ENCODE measurements around the gene GADD45GIP1.

Gene GADD45GIP1

GRCh38 chr19:12945479-12946091 lies 11.4 kb downstream of the GADD45GIP1 start, which contains the start of gene RAD23A:
Gene RAD23A (plus strand): TSS chr19:12945862. CDS start chr19:12945949, 87 bp downstream.
- Histone ChIP-seq H3K4me1 (no peaks in the 10 kb centered on the region; the same call in 1 of the 2 replicates), H3K36me3 (peaks cover 81% of the 10 kb centered on the region), H3K9me3 (no peaks in the 10 kb centered on the region), H3K27me3 (no peaks in the 10 kb centered on the region), H3K4me3 (ENCODE audit: low read depth, low read length) (peak within 1 kb of the TSS; percentile 82)
- peak; percentile 99 for DNase-seq
- no peak for TF ChIP-seq CTCF (IDR thresholded peaks at IDR 0.05; ENCODE audit: low read depth, low read length)

GRCh38 chr19:12944104-12944674 lies 12.8 kb downstream of the GADD45GIP1 start:
- peaks cover 3% of the 10 kb centered on the region; the same call in 1 of the 2 replicates for H3K4me1 ChIP-seq
- no peak overlapping the region for H3K4me3 ChIP-seq (ENCODE audit: low read depth, low read length)
- DNase-seq = no peak
- TF ChIP-seq CTCF (IDR thresholded peaks at IDR 0.05; ENCODE audit: low read depth, low read length) = no peak
- peaks cover 83% of the 10 kb centered on the region for H3K36me3 ChIP-seq
- H3K27me3 ChIP-seq = no peaks in the 10 kb centered on the region
- H3K9me3 ChIP-seq = no peaks in the 10 kb centered on the region

- DNase-seq = no peak
- Histone ChIP-seq H3K4me3 (ENCODE audit: low read depth, low read length) (no peak overlapping the region), H3K4me1 (peaks cover 3% of the 10 kb centered on the region; the same call in 1 of the 2 replicates), H3K27me3 (no peaks in the 10 kb centered on the region), H3K9me3 (no peaks in the 10 kb centered on the region), H3K36me3 (peaks cover 83% of the 10 kb centered on the region)
- TF ChIP-seq CTCF (IDR thresholded peaks at IDR 0.05; ENCODE audit: low read depth, low read length) = no peak
Observed at GRCh38 chr19:12943437-12944044, 13.5 kb downstream of the GADD45GIP1 start.

GRCh38 chr19:12940897-12941296 lies 16.1 kb downstream of the GADD45GIP1 start:
- Histone ChIP-seq H3K9me3 (no peaks in the 10 kb centered on the region), H3K27me3 (no peaks in the 10 kb centered on the region), H3K4me1 (peaks cover 6% of the 10 kb centered on the region), H3K36me3 (peaks cover 65% of the 10 kb centered on the region), H3K4me3 (ENCODE audit: low read depth, low read length) (peak overlapping the region; percentile 100)
- DNase-seq = no peak
- no peak for TF ChIP-seq CTCF (IDR thresholded peaks at IDR 0.05; ENCODE audit: low read depth, low read length)

- H3K9me3 ChIP-seq = no peaks in the 10 kb centered on the region
- H3K36me3 ChIP-seq = peaks cover 61% of the 10 kb centered on the region
- peaks cover 6% of the 10 kb centered on the region for H3K4me1 ChIP-seq
- peak overlapping the region; percentile 100 for H3K4me3 ChIP-seq (ENCODE audit: low read depth, low read length)
- TF ChIP-seq CTCF (IDR thresholded peaks at IDR 0.05; ENCODE audit: low read depth, low read length) = no peak
- no peaks in the 10 kb centered on the region for H3K27me3 ChIP-seq
- no peak for DNase-seq
Observed at GRCh38 chr19:12939975-12940423, 17.0 kb downstream of the GADD45GIP1 start.

Measured in BE2C (cell line).